Measurements from ENCODE around the gene TMEM214. TPM values are rescaled to one million over a fixed set of nuclear protein-coding genes. Genes with fewer than 3 reads are reported as not detected.

Gene TMEM214
- total RNA-seq, 1 donor from 2014 or later = 68.0 TPM

DNA sequence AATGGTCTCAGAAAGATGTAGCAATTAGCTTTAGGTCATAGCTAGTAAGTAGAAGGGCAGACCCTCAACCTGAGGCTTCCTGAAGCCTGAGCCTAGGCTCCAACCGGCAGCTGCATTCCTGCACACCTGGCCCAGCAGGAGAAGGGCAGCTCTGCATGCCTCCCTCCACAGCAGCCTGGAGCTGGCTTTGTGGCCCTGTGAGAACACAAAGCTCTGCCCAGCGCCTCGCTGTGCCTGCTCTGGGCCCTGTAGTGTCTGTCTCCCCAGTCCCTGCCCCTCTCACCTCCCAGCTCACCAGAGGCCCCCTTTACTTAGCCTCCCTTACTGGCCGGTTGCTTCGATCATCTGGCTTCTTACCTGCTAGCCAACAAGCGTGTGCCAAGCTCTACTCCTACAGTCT, 6.7 kb downstream of the TMEM214 start:
- no peaks in the 10 kb centered on the region for H3K9me3 ChIP-seq
- ATAC-seq (no peak), DNase-seq (no peak)
- peaks cover 65% of the 10 kb centered on the region for H3K36me3 ChIP-seq
- H3K27ac ChIP-seq = no peak overlapping the region
- peaks cover 5% of the 10 kb centered on the region for H3K4me1 ChIP-seq
- TF ChIP-seq, protein P1, sequence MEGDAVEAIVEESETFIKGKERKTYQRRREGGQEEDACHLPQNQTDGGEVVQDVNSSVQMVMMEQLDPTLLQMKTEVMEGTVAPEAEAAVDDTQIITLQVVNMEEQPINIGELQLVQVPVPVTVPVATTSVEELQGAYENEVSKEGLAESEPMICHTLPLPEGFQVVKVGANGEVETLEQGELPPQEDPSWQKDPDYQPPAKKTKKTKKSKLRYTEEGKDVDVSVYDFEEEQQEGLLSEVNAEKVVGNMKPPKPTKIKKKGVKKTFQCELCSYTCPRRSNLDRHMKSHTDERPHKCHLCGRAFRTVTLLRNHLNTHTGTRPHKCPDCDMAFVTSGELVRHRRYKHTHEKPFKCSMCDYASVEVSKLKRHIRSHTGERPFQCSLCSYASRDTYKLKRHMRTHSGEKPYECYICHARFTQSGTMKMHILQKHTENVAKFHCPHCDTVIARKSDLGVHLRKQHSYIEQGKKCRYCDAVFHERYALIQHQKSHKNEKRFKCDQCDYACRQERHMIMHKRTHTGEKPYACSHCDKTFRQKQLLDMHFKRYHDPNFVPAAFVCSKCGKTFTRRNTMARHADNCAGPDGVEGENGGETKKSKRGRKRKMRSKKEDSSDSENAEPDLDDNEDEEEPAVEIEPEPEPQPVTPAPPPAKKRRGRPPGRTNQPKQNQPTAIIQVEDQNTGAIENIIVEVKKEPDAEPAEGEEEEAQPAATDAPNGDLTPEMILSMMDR (IDR thresholded peaks at IDR 0.05) = no peak
- intact Hi-C loops (cut with DNase I) = no loop called here
- no peaks in the 10 kb centered on the region for H3K27me3 ChIP-seq
- no peak overlapping the region for H3K4me3 ChIP-seq

GRCh38 chr2:27039871-27040270, 7.1 kb downstream of the TMEM214 start:
- Histone ChIP-seq H3K4me3 (no peak overlapping the region), H3K4me1 (peaks cover under 1% of the 10 kb centered on the region), H3K27me3 (no peaks in the 10 kb centered on the region), H3K27ac (no peak overlapping the region), H3K9me3 (no peaks in the 10 kb centered on the region), H3K36me3 (peaks cover 65% of the 10 kb centered on the region)
- intact Hi-C loops (cut with DNase I) = no loop called here
- ATAC-seq (no peak), DNase-seq (no peak)
- TF ChIP-seq, protein P1 (IDR thresholded peaks at IDR 0.05) = no peak

DNA sequence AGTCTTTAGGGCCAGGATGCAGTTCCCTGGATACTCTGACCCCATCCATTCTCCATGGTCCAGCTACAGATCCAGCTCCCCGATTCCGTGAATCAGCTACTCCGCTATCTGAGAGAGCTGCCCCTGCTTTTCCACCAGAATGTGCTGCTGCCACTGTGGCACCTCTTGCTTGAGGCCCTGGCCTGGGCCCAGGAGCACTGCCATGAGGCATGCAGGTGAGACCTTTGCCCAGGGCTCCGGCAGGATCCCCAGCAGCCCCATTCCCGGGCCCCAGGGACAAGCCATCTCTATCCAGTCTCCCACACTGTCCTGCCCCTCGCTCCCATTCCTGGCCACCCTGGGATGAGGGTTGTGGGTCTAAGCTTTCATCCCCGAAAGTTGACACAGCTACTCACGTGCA, 7.5 kb downstream of the TMEM214 start:
- intact Hi-C loops (cut with DNase I) = no loop called here
- DNase-seq (no peak), ATAC-seq (no peak)
- peaks cover 63% of the 10 kb centered on the region for H3K36me3 ChIP-seq
- TF ChIP-seq, protein P1 (IDR thresholded peaks at IDR 0.05) = no peak
- no peaks in the 10 kb centered on the region for H3K4me1 ChIP-seq
- H3K27me3 ChIP-seq = no peaks in the 10 kb centered on the region
- no peaks in the 10 kb centered on the region for H3K9me3 ChIP-seq
- no peak overlapping the region for H3K4me3 ChIP-seq
- no peak overlapping the region for H3K27ac ChIP-seq

DNA sequence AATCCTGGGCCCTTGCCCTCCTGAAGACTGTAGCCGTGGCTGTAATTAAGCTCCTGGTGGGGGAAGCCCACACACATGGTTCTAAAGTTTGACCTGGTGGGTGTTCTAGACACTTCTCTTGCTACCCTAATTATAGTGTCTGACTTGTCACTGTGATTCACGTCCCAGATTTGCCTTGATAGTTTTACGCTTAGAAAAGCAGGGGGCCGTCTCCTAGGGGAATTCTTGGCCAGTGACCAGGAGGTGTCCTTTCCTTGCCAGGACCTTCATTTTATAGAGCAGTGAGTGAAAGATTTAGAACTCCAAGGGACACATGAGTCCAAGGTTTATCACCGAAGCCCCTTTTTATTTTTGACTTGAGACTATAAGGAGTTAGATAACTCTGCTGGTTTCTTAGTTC, 9.0 kb downstream of the TMEM214 start:
- H3K27ac ChIP-seq = no peak overlapping the region
- no peaks in the 10 kb centered on the region for H3K9me3 ChIP-seq
- no peak overlapping the region for H3K4me3 ChIP-seq
- peaks cover 48% of the 10 kb centered on the region for H3K36me3 ChIP-seq
- no peaks in the 10 kb centered on the region for H3K27me3 ChIP-seq
- no peaks in the 10 kb centered on the region for H3K4me1 ChIP-seq
- TF ChIP-seq, protein P1 (IDR thresholded peaks at IDR 0.05) = no peak
- DNase-seq (no peak), ATAC-seq (no peak)
- intact Hi-C loops (cut with DNase I) = no loop called here

GRCh38 chr2:27042159-27042661, 9.4 kb downstream of the TMEM214 start:
- peaks cover 44% of the 10 kb centered on the region for H3K36me3 ChIP-seq
- intact Hi-C loops (cut with DNase I) = no loop called here
- ATAC-seq = no peak
- H3K4me1 ChIP-seq = no peaks in the 10 kb centered on the region
- no peaks in the 10 kb centered on the region for H3K27me3 ChIP-seq
- H3K27ac ChIP-seq = no peak overlapping the region
- TF ChIP-seq, protein P1 (IDR thresholded peaks at IDR 0.05) = no peak
- H3K9me3 ChIP-seq = no peaks in the 10 kb centered on the region
- no peak overlapping the region for H3K4me3 ChIP-seq
- no peak for DNase-seq

Data from upper lobe of right lung (tissue), 1 donor.